WTC11 (cell line): ENCODE data around the gene CD3E. TPM values are rescaled to one million over a fixed set of nuclear protein-coding genes. Genes with fewer than 3 reads are reported as not detected.

Source experiments
- ATAC-seq: fragments of 200-7000 bp; cut with Tn5 transposase; 2 replicates; pipeline ENCODE4 v1.10.0; 2021; ENCODE audit warnings: mild to moderate bottlenecking, moderate library complexity
- CTCF ChIA-PET: fragments of 300-600 bp; sonication (Branson Sonifier 250); formaldehyde crosslinking; loops from one replicate; lab custom pipeline; 2021; ENCODE audit warnings: antibody characterized with exemption; lab: Charles Lee
- POLR2A ChIA-PET: fragments of 350-600 bp; sonication (Branson Sonifier 250); formaldehyde crosslinking; loops from one replicate; lab custom pipeline; 2021; ENCODE audit warnings: antibody characterized with exemption; lab: Charles Lee
- DNase-seq: peaks from one replicate; pipeline ENCODE4 v3.0.0; 2021; ENCODE audit warnings: low spot score
- H3K27ac Mint-ChIP-seq: 2 replicates; pipeline ENCODE4 v1.8.0; 2021; ENCODE audit warnings: mixed read lengths
- H3K27me3 Mint-ChIP-seq: 2 replicates; pipeline ENCODE4 v1.8.0; 2021; ENCODE audit warnings: low read depth, mild to moderate bottlenecking, moderate library complexity, mixed read lengths
- H3K36me3 Mint-ChIP-seq: 2 replicates; pipeline ENCODE4 v1.8.0; 2021; ENCODE audit warnings: mixed read lengths
- H3K4me1 Mint-ChIP-seq: 2 replicates; pipeline ENCODE4 v1.8.0; 2022; ENCODE audit warnings: mixed read lengths
- H3K4me3 Mint-ChIP-seq: 2 replicates; pipeline ENCODE4 v1.8.0; 2021; ENCODE audit warnings: mild to moderate bottlenecking, moderate library complexity, mixed read lengths
- H3K9me3 Mint-ChIP-seq: 2 replicates; pipeline ENCODE4 v1.8.0; 2021; ENCODE audit warnings: mixed read lengths
- CREB1 ChIP-seq: sonication (generic); formaldehyde crosslinking; IDR thresholded peaks from 2 replicates; pipeline ENCODE4 v1.8.0; 2023; ENCODE audit warnings: mild to moderate bottlenecking, missing genetic modification reagents
- E2F4 ChIP-seq: sonication (generic); formaldehyde crosslinking; IDR thresholded peaks from 2 replicates; pipeline ENCODE4 v1.8.1; 2022; ENCODE audit warnings: low read depth, mild to moderate bottlenecking, moderate library complexity, missing genetic modification reagents, borderline replicate concordance
- ELF4 ChIP-seq: sonication (generic); formaldehyde crosslinking; IDR thresholded peaks from 2 replicates; pipeline ENCODE4 v1.8.1; 2022; ENCODE audit warnings: low read depth, mild to moderate bottlenecking, moderate library complexity, missing genetic modification reagents
- ETV6 ChIP-seq: sonication (generic); formaldehyde crosslinking; IDR thresholded peaks from 2 replicates; pipeline ENCODE4 v1.8.1; 2022; ENCODE audit warnings: mild to moderate bottlenecking, missing genetic modification reagents
- MLX ChIP-seq: sonication (generic); formaldehyde crosslinking; IDR thresholded peaks from 2 replicates; pipeline ENCODE4 v1.8.1; 2023; ENCODE audit warnings: mild to moderate bottlenecking, missing genetic modification reagents, moderate library complexity
- MXD4 ChIP-seq: fragments of 250-450 bp; sonication (Bioruptor Pico); IDR thresholded peaks from 2 replicates; pipeline ENCODE4 v1.8.0; 2021; ENCODE audit warnings: mild to moderate bottlenecking, moderate library complexity, borderline replicate concordance
- NFE2L1 ChIP-seq: sonication (generic); formaldehyde crosslinking; IDR thresholded peaks from 2 replicates; pipeline ENCODE4 v1.8.1; 2023; ENCODE audit warnings: missing genetic modification reagents
- NFYB ChIP-seq: sonication (generic); formaldehyde crosslinking; conservative IDR thresholded peaks from 2 replicates; pipeline ENCODE4 v1.8.0; 2022; ENCODE audit warnings: low read depth, missing genetic modification reagents
- NR1H2 ChIP-seq: sonication (generic); formaldehyde crosslinking; IDR thresholded peaks from 2 replicates; pipeline ENCODE4 v1.9.0; 2021; ENCODE audit warnings: mild to moderate bottlenecking, moderate library complexity, missing genetic modification reagents
- NR2C2 ChIP-seq: sonication (generic); formaldehyde crosslinking; IDR thresholded peaks from 2 replicates; pipeline ENCODE4 v1.8.0; 2022; ENCODE audit warnings: mild to moderate bottlenecking, missing genetic modification reagents
- PRRX2 ChIP-seq: fragments of 250-450 bp; sonication (Bioruptor Pico); IDR thresholded peaks from 2 replicates; pipeline ENCODE4 v1.8.0; 2021; ENCODE audit warnings: mild to moderate bottlenecking
- SMAD3 ChIP-seq: sonication (generic); formaldehyde crosslinking; IDR thresholded peaks from 2 replicates; pipeline ENCODE4 v1.8.0; 2022; ENCODE audit warnings: missing genetic modification reagents, mild to moderate bottlenecking, borderline replicate concordance
- SOX15 ChIP-seq: fragments of 250-450 bp; sonication (Bioruptor Pico); IDR thresholded peaks from 2 replicates; pipeline ENCODE4 v1.9.0; 2021; ENCODE audit warnings: mild to moderate bottlenecking
- SP1 ChIP-seq: sonication (generic); formaldehyde crosslinking; conservative IDR thresholded peaks from 2 replicates; pipeline ENCODE4 v1.8.1; 2022; ENCODE audit warnings: missing genetic modification reagents
- TCF7 ChIP-seq: sonication (generic); formaldehyde crosslinking; IDR thresholded peaks from 2 replicates; pipeline ENCODE4 v1.8.0; 2022; ENCODE audit warnings: mild to moderate bottlenecking, low read depth, missing genetic modification reagents, moderate library complexity
- TEAD1 ChIP-seq: sonication (generic); formaldehyde crosslinking; IDR thresholded peaks from 2 replicates; pipeline ENCODE4 v1.8.0; 2022; ENCODE audit warnings: mild to moderate bottlenecking, missing genetic modification reagents
- ZBTB21 ChIP-seq: sonication (generic); formaldehyde crosslinking; IDR thresholded peaks from 2 replicates; pipeline ENCODE4 v1.8.1; 2023; ENCODE audit warnings: mild to moderate bottlenecking, missing genetic modification reagents, borderline replicate concordance
- ZNF232 ChIP-seq: sonication (generic); formaldehyde crosslinking; IDR thresholded peaks from 2 replicates; pipeline ENCODE4 v1.8.0; 2022; ENCODE audit warnings: mild to moderate bottlenecking, missing genetic modification reagents
- ZNF671 ChIP-seq: fragments of 250-450 bp; sonication (Bioruptor Pico); IDR thresholded peaks from 2 replicates; pipeline ENCODE4 v1.8.0; 2021; ENCODE audit warnings: mild to moderate bottlenecking
- ZSCAN18 ChIP-seq: fragments of 250-450 bp; sonication (Bioruptor Pico); IDR thresholded peaks from 2 replicates; pipeline ENCODE4 v2.1.2; 2022; ENCODE audit warnings: mild to moderate bottlenecking, moderate library complexity
- total RNA-seq: library from RNA; stranded (reverse); gene quantifications from 3 replicates; pipeline ENCODE4 v1.2.3, GENCODE V29; 2021
- TF ChIP-seq, protein P1 (sequence below): fragments of 250-450 bp; sonication (Bioruptor Pico); IDR thresholded peaks from 2 replicates; pipeline ENCODE4 v1.9.0; 2021; ENCODE audit warnings: mild to moderate bottlenecking
- TF ChIP-seq, protein P2 (sequence below): fragments of 250-450 bp; sonication (Bioruptor Pico); IDR thresholded peaks from 2 replicates; pipeline ENCODE4 v1.8.0; 2021; ENCODE audit warnings: mild to moderate bottlenecking

Gene CD3E
- total RNA-seq, 1 experiment from 2014 or later: 1.0 TPM

GRCh38 chr11:118353084-118353710 is 48.7 kb downstream of the CD3E start:
- H3K4me3 Mint-ChIP-seq: no peak overlapping the region
- TF ChIP-seq ZBTB21 (no peak), E2F4 (no peak), TEAD1 (CRISPR knock-in tag) (no peak), CREB1 (CRISPR knock-in tag) (no peak), NFYB (CRISPR knock-in tag) (no peak), SMAD3 (CRISPR knock-in tag) (no peak), NR2C2 (CRISPR knock-in tag) (no peak), MLX (CRISPR knock-in tag) (no peak), ZNF671 (CRISPR knock-in tag) (no peak), SOX15 (CRISPR knock-in tag) (no peak), NFE2L1 (CRISPR knock-in tag) (no peak), SP1 (CRISPR knock-in tag) (no peak), ZNF232 (CRISPR knock-in tag) (no peak), PRRX2 (no peak), ZSCAN18 (CRISPR knock-in tag) (no peak), ETV6 (CRISPR knock-in tag) (no peak)
- TF ChIP-seq, protein P1, sequence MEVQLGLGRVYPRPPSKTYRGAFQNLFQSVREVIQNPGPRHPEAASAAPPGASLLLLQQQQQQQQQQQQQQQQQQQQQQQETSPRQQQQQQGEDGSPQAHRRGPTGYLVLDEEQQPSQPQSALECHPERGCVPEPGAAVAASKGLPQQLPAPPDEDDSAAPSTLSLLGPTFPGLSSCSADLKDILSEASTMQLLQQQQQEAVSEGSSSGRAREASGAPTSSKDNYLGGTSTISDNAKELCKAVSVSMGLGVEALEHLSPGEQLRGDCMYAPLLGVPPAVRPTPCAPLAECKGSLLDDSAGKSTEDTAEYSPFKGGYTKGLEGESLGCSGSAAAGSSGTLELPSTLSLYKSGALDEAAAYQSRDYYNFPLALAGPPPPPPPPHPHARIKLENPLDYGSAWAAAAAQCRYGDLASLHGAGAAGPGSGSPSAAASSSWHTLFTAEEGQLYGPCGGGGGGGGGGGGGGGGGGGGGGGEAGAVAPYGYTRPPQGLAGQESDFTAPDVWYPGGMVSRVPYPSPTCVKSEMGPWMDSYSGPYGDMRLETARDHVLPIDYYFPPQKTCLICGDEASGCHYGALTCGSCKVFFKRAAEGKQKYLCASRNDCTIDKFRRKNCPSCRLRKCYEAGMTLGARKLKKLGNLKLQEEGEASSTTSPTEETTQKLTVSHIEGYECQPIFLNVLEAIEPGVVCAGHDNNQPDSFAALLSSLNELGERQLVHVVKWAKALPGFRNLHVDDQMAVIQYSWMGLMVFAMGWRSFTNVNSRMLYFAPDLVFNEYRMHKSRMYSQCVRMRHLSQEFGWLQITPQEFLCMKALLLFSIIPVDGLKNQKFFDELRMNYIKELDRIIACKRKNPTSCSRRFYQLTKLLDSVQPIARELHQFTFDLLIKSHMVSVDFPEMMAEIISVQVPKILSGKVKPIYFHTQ (CRISPR knock-in tag): no peak
- TF ChIP-seq, protein P2, sequence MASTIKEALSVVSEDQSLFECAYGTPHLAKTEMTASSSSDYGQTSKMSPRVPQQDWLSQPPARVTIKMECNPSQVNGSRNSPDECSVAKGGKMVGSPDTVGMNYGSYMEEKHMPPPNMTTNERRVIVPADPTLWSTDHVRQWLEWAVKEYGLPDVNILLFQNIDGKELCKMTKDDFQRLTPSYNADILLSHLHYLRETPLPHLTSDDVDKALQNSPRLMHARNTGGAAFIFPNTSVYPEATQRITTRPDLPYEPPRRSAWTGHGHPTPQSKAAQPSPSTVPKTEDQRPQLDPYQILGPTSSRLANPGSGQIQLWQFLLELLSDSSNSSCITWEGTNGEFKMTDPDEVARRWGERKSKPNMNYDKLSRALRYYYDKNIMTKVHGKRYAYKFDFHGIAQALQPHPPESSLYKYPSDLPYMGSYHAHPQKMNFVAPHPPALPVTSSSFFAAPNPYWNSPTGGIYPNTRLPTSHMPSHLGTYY (CRISPR knock-in tag): no peak
- no peak overlapping the region for H3K27ac Mint-ChIP-seq
- no peak for ATAC-seq
- no peak for DNase-seq
- CTCF ChIA-PET: interaction anchor here (0.7 to 1.6 kb wide), 4 partner anchors 58 to 204 kb away, joined by 4 to 5 read pairs (median 4); no protein-coding TSS in a partner anchor
- POLR2A ChIA-PET: no interaction called here
- peaks cover 6% of the 10 kb centered on the region; the same call in 1 of the 2 replicates for H3K4me1 Mint-ChIP-seq
- peaks cover 31% of the 10 kb centered on the region for H3K27me3 Mint-ChIP-seq
- no peaks in the 10 kb centered on the region for H3K9me3 Mint-ChIP-seq
- H3K36me3 Mint-ChIP-seq: no peaks in the 10 kb centered on the region

DNA sequence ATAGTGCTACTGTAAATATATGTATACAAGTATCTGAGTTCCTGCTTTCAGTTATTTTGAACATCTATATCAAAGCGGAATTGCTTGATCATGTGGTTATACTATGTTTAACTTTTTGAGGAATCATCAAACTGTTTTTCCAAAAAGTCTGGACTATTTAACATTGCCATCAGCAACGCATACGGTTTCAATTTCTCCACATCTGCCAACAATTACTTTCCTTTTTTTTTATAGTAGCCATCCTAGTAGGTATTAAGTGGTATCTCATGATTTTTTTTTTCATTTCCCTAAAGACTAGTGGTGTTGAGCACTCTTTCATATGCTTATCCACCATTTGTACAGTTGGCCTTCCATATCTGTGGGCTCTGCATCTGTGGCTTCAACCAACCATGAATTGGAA is 53.5 kb downstream of the CD3E start:
- POLR2A ChIA-PET: no interaction called here
- Mint-ChIP-seq H3K36me3 (no peaks in the 10 kb centered on the region), H3K4me3 (no peak overlapping the region), H3K27me3 (peaks cover 16% of the 10 kb centered on the region), H3K4me1 (peaks cover 4% of the 10 kb centered on the region), H3K9me3 (0 out of 2 replicates have a peak, but pooled peaks cover 3% of the 10 kb centered on the region), H3K27ac (no peak overlapping the region)
- no peak for TF ChIP-seq NFYB (CRISPR knock-in tag)
- TF ChIP-seq TCF7: no peak
- TF ChIP-seq ELF4 (CRISPR knock-in tag): no peak
- no peak for TF ChIP-seq NR1H2 (CRISPR knock-in tag)
- TF ChIP-seq MXD4 (CRISPR knock-in tag): no peak
- no peak for ATAC-seq
- DNase-seq: no peak
- CTCF ChIA-PET: no interaction called here
